Right renal cortex interstitium (tissue), 3 donors: ENCODE results near the gene RASGRF1. TPM values are rescaled to one million over a fixed set of nuclear protein-coding genes. Genes with fewer than 3 reads are reported as not detected.

Experiments
- DNase-seq, 3 donors: peaks; one replicate each; pipeline ENCODE4 v3.0.0-alpha.2; 2013; ENCODE audit warnings: low read depth in 3 of 3, low spot score in 2 of 3
- polyA plus RNA-seq, 3 donors: library from polyadenylated mRNA; unstranded; fragments of 120-200 nt; gene quantifications; one replicate each; pipeline ENCODE4 v1.2.1, GENCODE V29; 2013; ENCODE audit not compliant: insufficient read length in 3 of 3

RASGRF1 gene
- polyA plus RNA-seq, 3 donors, result 0.21 to 0.82 (median 0.43) TPM

DNA sequence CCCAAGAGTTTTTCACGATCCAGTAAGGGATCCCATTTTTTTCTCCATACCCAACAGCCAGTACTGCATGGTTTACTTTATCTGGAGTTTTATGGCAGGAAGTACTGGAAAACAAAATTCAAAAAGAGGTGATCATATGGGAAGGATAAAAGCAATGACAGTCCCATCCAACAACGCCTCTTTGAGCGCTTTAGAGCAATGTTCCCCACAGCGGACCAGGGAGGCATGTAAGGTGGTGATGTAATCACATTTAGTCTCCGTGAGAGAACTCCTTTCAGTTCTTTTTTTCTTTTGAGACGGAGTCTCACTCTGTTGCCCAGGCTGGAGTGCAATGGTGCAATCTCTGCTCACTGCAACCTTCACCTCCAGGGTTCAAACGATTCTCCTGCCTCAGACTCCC is 167.6 kb downstream of the RASGRF1 start:
- no peak for DNase-seq

DNA sequence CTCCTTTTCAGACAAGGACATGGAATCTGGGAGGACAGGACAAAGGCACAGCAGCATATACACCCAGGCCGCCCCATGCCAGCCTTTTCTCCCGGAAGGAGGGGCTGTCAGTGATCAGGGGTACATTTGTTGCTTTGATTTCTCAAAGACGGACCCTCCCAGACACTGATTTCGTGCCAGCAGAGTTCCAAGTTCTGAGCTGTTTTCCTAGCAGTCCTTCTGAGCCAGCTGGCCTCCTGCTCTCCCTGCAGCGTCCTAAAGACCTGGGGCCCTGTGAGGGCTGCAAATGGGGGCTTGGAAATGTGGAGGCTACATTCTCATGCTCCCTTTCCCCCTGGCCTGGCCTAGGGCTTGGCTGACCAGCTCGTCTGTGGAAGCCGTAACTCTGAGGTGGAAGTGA is 168.1 kb downstream of the RASGRF1 start:
- no peak for DNase-seq

DNA sequence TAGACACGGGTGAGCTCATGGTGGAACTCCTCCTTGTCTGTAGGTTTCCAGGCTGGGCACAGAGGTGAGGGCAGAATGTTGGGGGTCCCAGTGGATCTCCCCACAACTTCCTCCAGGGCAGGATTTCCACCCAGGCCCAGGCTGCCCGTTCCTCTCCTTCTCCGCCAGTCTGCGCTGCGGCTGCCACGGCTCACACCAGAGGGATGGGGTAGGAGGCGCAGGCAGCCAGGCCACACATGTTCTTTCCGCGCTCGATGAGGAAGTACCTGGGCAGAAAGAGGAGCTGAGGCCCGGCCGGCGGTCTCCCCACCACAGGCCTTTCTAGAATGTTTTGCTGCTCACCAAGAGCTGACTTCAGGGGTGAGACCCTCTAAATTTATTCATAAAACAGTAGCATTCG is 168.6 kb downstream of the RASGRF1 start:
- DNase-seq, result no peak

DNA sequence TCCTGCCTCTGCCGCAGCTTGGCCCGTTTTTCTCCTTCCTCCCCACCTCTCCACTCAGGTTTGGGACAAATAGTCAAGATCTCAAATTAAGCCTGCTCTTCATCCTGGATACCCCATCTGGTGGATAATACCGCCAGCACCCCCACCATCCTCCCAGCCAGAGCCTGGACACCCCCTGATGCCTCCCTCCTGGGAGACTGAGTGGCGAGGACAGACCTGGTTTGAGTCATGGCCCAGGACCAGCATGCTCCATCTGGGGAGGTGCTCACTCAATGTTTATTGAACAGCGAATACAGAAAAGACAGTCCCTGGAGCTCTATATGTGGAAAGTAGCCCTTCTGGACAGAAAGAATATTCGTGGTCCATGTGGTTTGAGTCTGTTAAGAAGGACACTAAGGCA is 169.1 kb downstream of the RASGRF1 start:
- no peak for DNase-seq

DNA sequence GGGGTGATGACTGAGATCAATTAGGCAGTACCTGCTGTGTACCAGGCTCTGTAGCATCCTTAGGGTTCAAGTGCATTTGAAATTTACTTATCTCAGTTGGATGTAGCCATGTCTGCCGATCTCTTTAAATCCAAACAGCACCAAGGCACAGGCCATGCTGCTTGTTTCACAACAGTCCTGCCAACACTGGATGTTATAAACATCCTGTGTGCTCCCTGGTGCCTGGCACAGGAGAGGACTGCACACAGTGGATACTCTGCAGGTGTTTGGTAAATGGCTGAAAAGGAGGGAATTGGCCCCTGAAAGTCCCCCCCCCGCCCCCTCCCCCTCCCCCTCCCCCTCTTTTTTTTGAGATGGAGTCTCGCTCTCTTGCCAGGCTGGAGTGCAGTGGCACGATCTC is 172.7 kb downstream of the RASGRF1 start:
- no peak for DNase-seq

DNA sequence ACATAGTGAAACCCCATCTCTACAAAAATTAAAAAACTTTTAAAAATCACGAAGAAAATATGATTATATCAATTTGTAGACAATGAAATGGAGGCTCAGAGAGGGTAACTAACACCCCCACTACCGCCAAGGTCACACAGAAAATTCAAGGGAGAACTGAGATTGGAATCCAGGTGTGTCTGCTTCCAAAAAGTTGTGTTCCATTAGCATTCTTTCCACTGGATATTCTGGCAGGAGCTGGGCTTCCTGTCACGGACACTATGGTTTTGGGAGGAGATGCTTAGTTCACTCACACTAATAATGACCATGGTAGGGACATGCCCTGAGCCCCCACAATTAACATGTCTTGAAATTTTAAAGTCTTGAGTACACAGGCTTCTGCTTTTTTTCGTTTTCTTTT is 174.5 kb downstream of the RASGRF1 start:
- no peak for DNase-seq

DNA sequence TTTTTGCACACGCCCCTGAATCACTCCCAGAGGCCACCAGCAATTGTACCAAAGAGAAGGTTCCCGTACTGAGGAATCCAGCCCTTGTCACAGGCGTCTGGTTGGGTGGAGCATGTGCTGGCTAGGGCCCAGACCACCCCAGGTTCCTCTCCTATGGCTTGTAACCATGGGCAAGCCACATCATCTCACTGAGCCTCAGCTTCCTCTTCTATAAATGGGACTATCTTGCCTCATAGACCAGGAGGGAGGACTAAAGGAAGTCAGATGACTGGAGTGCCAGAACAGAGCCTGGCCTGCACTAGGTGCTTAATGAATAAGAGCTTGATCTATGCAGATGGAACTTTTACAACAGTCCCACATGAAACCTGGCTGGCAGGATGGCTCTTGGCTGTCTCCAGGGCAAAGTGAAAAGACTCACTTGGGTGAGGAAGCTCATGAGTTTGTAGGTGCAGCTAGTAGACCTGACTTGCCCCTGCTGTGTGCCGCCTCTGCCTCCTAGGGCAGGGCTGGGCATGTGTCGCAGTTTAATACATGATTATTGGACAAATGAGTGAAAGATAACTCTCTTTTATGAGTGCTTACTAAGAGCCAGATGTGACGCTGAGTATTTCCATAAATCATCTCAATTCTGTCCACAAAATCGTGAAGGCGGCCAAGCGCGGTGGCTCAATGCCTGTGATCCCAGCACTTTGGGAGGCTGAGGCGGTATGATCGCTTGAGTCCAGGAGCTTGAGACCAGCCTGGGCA is 175.1 kb downstream of the RASGRF1 start:
- DNase-seq, result no peak

DNA sequence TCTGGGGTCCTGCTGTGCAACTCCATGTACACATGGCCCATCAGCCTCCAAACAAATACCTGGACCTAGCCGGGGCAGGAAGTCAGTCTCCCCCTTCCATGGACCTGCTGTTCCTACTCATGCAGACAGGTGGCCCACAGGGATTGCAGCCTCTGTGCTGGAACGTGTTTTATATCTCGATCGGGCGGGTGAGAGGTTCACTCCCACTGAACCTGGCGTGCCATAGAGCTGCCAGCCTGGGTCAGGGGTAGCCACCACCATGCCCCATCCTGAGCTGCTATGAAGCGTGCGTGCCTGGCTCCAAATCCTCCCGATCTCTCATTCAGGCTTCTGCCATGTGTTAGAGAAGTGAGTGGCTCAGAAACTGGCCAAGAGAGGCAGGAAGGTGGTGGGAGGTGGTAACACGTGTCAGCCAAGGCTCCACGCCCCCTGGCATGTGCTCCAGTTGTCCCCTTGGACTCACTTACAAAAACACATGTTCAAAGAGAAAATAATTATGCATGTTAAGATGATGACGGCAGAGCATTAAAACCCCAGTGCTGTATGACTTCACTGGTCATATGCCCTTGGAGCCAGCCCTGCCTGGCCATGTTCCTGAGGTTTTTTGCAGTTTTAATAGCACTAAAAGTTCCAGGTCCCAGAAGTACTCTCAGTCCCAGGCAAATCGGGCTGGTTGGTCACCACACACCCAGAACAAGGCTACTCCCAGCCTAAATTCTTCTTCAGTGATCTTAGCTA is 176.4 kb downstream of the RASGRF1 start:
- no peak for DNase-seq

DNA sequence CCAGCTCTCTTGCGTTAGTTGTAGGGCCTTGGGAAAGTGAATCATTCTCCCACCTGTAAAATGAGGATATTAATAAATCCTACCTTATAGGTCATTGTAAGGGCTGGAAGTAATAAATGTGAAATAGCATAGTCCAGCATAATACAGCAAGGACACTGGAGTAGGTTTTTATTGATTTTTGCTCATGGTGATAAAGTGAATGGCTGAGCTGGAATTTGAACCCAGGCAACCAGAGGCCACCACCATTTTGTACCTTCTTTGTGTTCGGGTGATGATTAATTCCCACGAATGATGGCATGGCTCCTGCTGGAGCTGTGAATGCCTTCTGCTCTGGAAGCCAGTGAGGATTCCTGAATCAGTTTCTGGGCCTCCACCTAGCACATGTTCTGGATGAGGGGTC is 177.6 kb downstream of the RASGRF1 start:
- no peak for DNase-seq

DNA sequence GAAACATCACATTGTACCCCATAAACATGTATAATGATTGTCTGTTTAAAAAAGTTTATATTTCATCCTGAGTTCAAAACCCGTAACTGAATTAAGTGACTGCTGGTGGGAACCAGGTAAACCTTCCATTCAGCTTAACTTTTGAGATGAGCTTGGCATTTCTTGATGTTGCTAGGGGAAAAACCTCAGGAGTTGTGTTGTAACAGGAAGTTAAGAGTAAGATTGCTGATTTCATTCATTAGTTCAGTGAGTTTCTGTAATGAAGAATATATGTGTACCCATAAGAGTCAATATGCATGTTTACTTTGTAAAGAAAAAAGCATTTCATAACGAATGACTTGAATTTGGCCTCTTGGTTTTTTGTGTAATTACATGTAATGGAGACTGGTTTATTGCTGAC is 178.3 kb downstream of the RASGRF1 start:
- DNase-seq, result no peak

DNA sequence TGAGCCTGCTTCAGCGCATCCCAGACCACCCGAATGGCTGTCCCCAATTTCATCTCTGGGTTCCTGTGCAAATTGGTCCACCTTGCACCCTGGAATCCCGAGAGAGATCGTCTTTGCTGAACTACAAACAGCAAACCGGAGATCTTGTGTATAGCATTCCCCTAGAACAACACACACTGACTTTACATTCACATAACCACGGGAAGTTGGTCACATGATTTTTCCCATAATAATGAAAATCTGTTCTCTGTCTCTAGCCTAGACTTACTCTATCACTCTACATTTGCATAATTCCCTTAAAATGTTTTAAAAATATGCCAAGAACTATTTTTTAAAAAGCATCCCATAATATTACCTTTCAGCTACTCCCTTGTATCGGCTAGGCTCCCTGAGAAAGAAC is 180.3 kb downstream of the RASGRF1 start:
- no peak for DNase-seq

Other genes with a start within 250 kb of the RASGRF1 start
- gene MORF4L1, start 217.9 kb downstream of the RASGRF1 start, polyA plus RNA-seq, result 100 to 1,000 TPM; 791 to 885 (median 842) TPM
- 100 to 1,000 TPM; 175 to 197 (median 194) TPM for gene CTSH, start 145.7 kb downstream of the RASGRF1 start, polyA plus RNA-seq
- under 1 TPM; 0.04 to 0.14 (median 0.10) TPM for gene ANKRD34C, start 191.9 kb upstream of the RASGRF1 start, polyA plus RNA-seq
- gene TMED3, start 220.3 kb upstream of the RASGRF1 start, polyA plus RNA-seq, result 10 to 100 TPM; 56.1 to 69.4 (median 64.9) TPM